Measurements from ENCODE around the gene MRPL37.

Gene MRPL37

DNA sequence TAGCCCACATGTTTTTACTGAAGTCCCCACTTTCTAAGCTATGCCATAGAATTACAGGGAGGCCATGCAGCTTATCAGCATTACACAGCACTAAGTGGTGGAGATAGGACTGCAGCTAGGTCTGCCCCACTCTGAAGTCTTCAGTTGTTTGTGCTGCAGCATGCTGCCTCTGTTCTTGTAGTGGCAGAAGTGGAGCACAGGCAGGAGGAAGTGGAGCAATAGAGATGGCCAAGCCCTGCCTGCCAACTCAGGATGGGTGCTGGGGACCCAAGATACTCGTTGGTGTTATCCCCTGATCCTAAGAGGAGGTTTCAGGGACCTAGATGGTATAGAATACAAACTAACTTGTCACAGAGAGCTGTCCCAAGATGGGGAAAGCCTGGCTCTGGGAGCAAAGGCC lies 12.9 kb downstream of the MRPL37 start:
- DNase-seq: no peak
- in situ Hi-C loops (cut with MboI; ENCODE audit: low pct_unique_long_range_greater_than_20kb, low sequenced_read_pairs): no loop called here

DNA sequence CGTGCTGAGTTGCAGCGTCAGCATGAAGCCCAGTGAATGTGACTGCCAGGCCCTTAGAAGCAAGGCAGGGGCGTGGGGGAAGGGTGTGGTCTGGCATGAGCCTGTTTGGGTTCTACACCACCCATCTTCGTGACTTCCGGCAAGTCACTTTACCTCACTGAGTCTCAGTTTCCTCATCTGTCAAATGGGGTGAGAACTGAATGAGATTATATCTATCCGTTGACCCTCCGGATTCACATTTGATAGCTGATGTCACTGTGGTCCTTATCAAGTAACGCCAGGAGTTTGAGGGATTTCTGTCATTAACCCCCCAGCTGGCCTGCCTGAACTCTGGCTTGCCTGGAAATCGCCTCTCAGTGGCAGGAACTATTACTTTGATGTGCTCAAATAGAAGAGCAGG lies 15.6 kb downstream of the MRPL37 start:
- no peak for DNase-seq
- in situ Hi-C loops (cut with MboI; ENCODE audit: low pct_unique_long_range_greater_than_20kb, low sequenced_read_pairs): no loop called here

- no peak for DNase-seq
- in situ Hi-C loops (cut with MboI; ENCODE audit: low pct_unique_long_range_greater_than_20kb, low sequenced_read_pairs): no loop called here
Observed at GRCh38 chr1:54218883-54219687, 19.1 kb downstream of the MRPL37 start.

DNA sequence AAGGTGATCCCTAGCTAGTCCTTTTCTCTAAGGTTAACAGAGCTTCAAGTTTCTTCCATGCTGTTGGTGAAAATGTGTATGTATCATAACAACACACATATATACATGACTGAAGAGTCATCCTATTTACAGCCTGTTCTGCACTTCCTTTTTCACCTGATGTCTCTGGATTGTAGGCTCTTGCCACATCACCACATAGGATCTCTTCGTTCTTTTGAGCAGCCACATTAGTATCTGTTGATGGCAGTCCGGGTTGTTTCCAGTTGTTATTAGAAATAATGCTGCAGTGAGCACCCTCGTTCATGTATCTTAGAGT lies 19.7 kb downstream of the MRPL37 start:
- DNase-seq: no peak
- in situ Hi-C loops (cut with MboI; ENCODE audit: low pct_unique_long_range_greater_than_20kb, low sequenced_read_pairs): no loop called here

GRCh38 chr1:54220004-54220811 lies 20.2 kb downstream of the MRPL37 start:
- in situ Hi-C loops (cut with MboI; ENCODE audit: low pct_unique_long_range_greater_than_20kb, low sequenced_read_pairs): no loop called here
- peak; percentile 51 for DNase-seq

DNA sequence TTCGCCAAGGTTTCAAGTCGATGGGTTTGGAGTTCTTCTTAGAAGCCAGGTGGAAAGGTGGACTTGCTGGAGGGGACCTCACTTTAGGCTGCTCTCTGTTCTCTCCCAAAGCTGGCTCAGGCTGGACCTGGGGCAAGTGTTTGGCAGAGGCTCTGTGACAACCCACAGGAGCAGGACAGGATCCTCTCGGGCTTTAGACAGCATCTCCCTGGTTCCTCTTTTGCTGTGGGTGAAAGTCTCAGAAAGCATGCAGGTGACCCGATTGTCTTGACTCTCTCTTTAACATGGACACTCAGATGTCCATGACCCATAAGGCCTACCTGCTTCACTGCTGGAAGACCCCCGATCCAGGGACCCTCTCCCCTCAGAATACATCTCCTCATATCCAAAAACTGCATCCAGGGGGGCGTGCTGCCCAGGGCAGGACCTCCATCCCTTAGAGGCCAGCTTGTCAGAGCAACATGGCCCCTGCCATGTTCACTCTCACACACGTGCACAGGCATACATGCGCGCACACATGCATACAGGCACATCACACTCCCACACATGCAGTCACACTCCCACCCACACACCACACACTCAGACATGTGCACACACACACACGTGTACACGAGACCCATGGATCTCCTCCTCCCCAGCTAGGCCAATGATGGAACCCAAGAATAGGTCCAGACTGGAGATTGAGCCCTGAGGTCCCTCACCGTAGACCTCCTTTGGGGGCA lies 21.3 kb downstream of the MRPL37 start:
- DNase-seq: no peak
- in situ Hi-C loops (cut with MboI; ENCODE audit: low pct_unique_long_range_greater_than_20kb, low sequenced_read_pairs): no loop called here

GRCh38 chr1:54221867-54222484 lies 22.0 kb downstream of the MRPL37 start:
- in situ Hi-C loops (cut with MboI; ENCODE audit: low pct_unique_long_range_greater_than_20kb, low sequenced_read_pairs): no loop called here
- no peak for DNase-seq

DNA sequence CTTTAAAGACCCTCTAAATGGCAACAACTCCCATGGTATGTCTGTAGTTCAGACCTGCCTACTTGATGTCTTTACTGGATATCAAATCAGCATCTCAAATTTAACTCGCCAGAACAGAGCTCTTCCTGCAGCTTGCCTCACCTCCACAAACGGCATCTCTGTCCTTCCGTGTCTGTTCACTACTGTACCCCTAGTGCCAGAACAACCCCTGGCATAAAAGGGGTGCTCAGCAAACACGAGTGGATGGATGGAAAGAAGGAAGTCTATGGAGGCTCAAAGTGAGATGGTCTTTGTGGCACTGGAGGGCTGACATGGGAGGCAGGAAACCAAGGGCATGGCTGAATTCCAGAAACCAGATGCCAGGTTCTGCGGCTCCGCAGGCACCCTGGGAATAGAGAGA lies 22.7 kb downstream of the MRPL37 start:
- no peak for DNase-seq
- in situ Hi-C loops (cut with MboI; ENCODE audit: low pct_unique_long_range_greater_than_20kb, low sequenced_read_pairs): no loop called here

DNA sequence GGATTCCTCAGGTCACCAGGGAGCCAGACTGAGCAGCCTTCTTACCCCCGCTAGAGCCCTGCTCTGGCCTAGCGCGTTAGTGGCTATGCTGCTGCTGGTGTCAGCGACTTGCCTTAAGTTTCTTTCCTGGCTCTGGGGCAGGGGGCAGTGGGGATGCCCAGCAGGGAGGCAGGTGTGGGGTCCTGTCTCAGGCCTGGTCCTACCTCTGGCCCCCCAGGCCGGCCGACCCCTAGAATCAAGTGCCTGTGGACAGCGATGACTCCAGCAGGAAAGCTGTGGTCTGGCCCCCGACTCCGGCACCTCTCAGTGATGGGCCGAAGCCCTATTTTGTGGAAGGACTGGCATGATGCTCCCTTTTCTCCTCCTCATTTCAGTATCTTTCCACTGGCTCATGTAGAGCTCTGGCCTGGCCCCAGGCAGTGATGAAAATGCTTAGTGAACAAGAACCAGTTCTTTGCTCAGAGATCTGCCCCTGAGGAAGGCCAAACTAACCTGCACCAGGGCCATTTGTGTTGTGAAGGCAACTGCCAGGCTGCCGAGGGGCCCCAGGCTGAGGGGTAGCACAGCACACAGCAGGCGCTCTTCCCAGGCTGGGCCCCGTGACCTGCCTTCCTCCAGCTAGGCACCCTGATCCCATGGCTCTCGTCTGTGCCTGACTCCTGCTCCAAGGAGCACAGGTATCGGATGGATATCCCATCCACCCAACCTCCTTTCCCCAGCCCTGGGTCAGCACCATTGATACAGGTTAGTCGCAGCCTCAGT lies 23.7 kb downstream of the MRPL37 start:
- in situ Hi-C loops (cut with MboI; ENCODE audit: low pct_unique_long_range_greater_than_20kb, low sequenced_read_pairs): no loop called here
- DNase-seq: no peak

GRCh38 chr1:54224233-54224632 lies 24.3 kb downstream of the MRPL37 start:
- no peak for DNase-seq
- in situ Hi-C loops (cut with MboI; ENCODE audit: low pct_unique_long_range_greater_than_20kb, low sequenced_read_pairs): no loop called here

DNA sequence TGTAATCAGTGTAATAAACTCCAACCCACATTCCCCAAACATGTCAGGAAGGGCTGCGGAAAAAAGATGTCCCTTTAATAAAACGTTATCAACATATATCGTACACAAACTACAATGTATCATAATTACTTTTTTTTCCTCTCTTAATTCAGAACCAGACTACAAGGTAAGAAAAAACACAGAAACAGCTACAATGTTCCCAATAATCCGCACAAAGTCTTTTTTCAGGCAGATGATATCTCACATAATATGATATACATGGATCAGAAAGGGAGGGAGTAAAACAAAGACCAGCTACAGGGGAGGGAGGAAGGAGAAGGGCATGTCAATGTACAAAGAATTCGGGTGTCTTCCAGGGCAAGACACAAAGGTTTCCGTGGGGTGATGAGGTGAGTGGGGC lies 25.4 kb downstream of the MRPL37 start:
- in situ Hi-C loops (cut with MboI; ENCODE audit: low pct_unique_long_range_greater_than_20kb, low sequenced_read_pairs): no loop called here
- no peak for DNase-seq

DNA sequence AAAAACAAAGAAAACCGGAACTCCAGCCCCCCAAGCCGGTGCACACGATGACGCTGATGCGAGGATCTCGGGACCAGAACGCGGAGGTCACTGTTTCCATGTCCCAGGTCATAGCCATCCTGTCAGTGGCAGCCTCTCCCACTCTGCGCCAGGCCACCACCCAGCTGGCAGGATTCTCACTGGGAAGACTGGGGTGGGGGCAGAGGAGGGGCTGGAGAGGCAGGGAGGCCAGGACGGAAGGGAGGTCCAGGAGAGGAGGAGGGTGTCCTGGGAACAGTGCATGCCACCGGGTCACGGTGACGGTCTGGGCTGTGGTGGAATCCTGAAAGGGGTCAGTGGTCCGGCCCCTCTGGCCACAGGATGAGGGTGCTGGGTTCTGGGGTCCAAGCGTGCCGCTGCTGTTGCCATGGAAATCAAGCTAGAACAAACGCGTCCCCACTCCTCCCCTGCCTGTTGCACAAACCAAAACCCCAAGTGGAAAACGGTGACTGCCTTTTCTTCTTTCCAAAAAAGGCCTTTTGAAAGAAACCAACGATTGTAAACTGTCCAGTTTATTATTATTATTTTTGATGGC lies 26.1 kb downstream of the MRPL37 start:
- DNase-seq: no peak
- in situ Hi-C loops (cut with MboI; ENCODE audit: low pct_unique_long_range_greater_than_20kb, low sequenced_read_pairs): no loop called here

DNA sequence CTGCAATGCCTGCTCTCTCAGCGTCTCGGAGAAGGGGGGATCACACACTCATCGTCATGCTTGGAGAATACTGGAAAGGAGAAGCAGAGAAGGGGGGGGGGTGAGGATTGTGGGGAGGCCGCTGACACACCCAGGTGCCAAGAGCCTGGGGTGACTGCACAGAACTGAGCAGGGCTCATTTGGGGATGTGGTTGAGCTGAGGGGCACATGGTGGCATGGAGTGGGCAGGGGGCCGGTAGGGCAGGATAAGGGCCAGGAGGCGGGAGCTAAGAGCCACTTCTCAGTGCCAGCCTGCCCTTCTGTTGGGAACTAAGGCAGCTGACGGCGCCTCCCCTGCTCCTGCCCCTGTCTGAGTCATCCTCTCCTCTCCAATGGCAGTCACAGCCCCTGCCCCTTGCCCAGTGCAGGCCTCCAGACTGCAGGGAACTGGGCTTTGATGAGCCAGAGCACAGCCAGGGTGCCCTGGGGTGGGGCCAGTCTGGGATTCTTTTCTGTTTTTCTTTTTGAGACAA lies 27.2 kb downstream of the MRPL37 start:
- no peak for DNase-seq
- in situ Hi-C loops (cut with MboI; ENCODE audit: low pct_unique_long_range_greater_than_20kb, low sequenced_read_pairs): no loop called here

DNA sequence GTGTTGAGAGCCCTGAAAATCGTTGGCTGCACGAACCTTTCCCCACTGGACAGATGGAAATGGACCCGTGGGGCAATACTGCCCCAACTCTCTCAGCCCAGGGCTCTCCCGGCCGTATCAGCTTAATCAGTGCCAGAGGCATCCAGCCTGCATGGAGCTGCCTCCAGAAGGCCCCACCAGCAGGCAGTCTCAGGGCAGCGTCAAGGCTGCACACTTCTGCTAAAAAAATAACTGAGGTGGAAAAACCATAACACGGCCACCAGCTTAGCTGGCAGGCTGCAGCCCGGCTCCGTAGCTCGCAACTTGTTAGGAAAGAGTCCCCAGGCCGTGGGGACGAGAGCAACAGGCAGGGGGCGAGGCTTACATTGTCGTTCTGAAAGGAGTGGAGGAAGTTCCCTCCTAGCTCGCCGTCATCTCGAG lies 27.9 kb downstream of the MRPL37 start:
- no peak for DNase-seq
- in situ Hi-C loops (cut with MboI; ENCODE audit: low pct_unique_long_range_greater_than_20kb, low sequenced_read_pairs): no loop called here

- in situ Hi-C loops (cut with MboI; ENCODE audit: low pct_unique_long_range_greater_than_20kb, low sequenced_read_pairs): no loop called here
- no peak for DNase-seq
Observed at GRCh38 chr1:54228638-54229079, 28.7 kb downstream of the MRPL37 start.

DNA sequence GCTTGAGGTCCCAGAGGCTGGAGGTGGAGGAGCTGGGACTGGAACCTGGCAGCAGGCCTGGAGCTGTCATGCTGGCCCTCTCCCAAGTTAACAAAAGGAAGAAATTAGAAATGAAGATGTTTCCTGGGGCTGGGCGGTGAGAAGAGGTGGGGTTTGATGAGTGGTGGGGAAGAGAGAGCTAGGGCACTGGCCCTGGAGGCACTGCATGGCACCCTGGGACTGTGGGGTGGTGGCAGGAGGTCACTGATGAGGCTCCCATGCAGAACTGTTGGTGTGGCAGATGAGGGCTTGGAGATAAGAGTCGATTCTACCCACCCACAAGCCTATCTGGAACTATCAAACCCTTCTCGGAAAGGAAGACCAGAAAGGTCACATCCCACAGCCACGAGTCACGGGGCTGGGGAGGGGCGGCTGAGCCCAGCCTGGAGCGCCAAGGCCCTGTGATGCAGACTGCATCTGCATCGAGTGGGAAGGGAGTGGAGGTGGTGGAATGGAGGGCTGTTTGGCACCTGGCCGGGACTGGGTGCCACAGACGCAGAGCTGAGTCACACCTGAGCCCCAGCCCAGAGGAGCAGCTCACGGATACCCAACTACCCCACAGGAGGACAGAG lies 29.4 kb downstream of the MRPL37 start:
- peak; percentile 42 for DNase-seq

DNA sequence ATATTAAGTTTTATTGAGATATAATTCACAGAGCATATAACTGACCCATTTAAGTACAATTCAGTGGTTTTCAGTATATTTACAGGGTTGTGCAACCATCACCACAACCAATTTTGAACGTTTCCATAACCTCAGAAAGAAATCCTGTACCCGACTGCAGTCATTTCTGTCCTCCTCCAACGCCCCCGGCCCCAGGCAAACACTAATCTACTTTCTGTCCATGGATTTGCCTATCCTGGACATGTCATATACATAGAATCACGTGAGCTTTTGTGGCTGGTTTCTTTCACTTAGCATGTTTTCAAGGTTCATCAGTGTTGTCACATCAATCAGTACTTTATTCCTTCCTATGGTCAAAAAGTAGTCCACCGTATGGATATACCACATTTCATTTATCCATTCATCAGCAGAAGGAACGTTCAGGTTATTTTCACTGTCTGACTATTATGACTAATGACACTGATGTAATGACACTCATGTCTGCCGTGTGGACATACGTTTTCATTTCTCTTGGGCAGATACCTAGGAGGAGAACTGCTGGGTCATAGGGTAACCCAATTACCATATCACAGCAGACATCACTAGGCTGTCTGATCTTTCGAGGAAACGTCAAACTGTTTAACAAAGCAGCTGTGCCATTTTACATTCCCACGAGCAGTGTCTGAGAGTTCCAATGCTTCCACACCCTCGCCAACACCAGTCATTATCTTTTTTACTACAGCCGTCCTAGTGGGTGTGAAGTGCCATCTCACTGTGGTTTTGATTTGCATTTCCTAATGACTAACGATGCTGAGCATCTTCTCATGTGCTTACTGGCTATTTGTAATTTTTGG lies 30.8 kb downstream of the MRPL37 start:
- DNase-seq: no peak
- in situ Hi-C loops (cut with MboI; ENCODE audit: low pct_unique_long_range_greater_than_20kb, low sequenced_read_pairs): no loop called here

More for the DNA sequence above, 29.4 kb downstream of the MRPL37 start:
- in situ Hi-C loops (cut with MboI; ENCODE audit: low pct_unique_long_range_greater_than_20kb, low sequenced_read_pairs): no loop called here
